ENCODE results near the gene NUP88.

Gene NUP88

GRCh38 chr17:5355421-5356129, 63.9 kb downstream of the NUP88 start:
- DNase-seq, result no peak

- no peak for DNase-seq
Measured at GRCh38 chr17:5354886-5355415, 64.5 kb downstream of the NUP88 start.

GRCh38 chr17:5354310-5354709, 65.2 kb downstream of the NUP88 start:
- no peak for DNase-seq

- no peak for DNase-seq
Measured at GRCh38 chr17:5352681-5353289, 66.7 kb downstream of the NUP88 start.

GRCh38 chr17:5344914-5345313, 74.5 kb downstream of the NUP88 start:
- DNase-seq, result no peak

Measured in C1 segment of cervical spinal cord (tissue), 14 donors.